WTC11 (cell line): ENCODE results near the gene EPS8L2. TPM values are rescaled to one million over a fixed set of nuclear protein-coding genes. Genes with fewer than 3 reads are reported as not detected.

Source experiments
- ATAC-seq: fragments of 200-7000 bp; cut with Tn5 transposase; 2 replicates; pipeline ENCODE4 v1.10.0; 2021; ENCODE audit warnings: mild to moderate bottlenecking, moderate library complexity
- CTCF ChIA-PET: fragments of 300-600 bp; sonication (Branson Sonifier 250); formaldehyde crosslinking; loops from one replicate; lab custom pipeline; 2021; ENCODE audit warnings: antibody characterized with exemption; lab: Charles Lee
- POLR2A ChIA-PET: fragments of 350-600 bp; sonication (Branson Sonifier 250); formaldehyde crosslinking; loops from one replicate; lab custom pipeline; 2021; ENCODE audit warnings: antibody characterized with exemption; lab: Charles Lee
- DNase-seq: peaks from one replicate; pipeline ENCODE4 v3.0.0; 2021; ENCODE audit warnings: low spot score
- H3K27ac Mint-ChIP-seq: 2 replicates; pipeline ENCODE4 v1.8.0; 2021; ENCODE audit warnings: mixed read lengths
- H3K27me3 Mint-ChIP-seq: 2 replicates; pipeline ENCODE4 v1.8.0; 2021; ENCODE audit warnings: low read depth, mild to moderate bottlenecking, moderate library complexity, mixed read lengths
- H3K36me3 Mint-ChIP-seq: 2 replicates; pipeline ENCODE4 v1.8.0; 2021; ENCODE audit warnings: mixed read lengths
- H3K4me1 Mint-ChIP-seq: 2 replicates; pipeline ENCODE4 v1.8.0; 2022; ENCODE audit warnings: mixed read lengths
- H3K4me3 Mint-ChIP-seq: 2 replicates; pipeline ENCODE4 v1.8.0; 2021; ENCODE audit warnings: mild to moderate bottlenecking, moderate library complexity, mixed read lengths
- H3K9me3 Mint-ChIP-seq: 2 replicates; pipeline ENCODE4 v1.8.0; 2021; ENCODE audit warnings: mixed read lengths
- AFF4 ChIP-seq: sonication (generic); formaldehyde crosslinking; IDR thresholded peaks from 2 replicates; pipeline ENCODE4 v1.8.1; 2023; ENCODE audit warnings: mild to moderate bottlenecking, missing genetic modification reagents, borderline replicate concordance
- ARID4B ChIP-seq: sonication (generic); formaldehyde crosslinking; IDR thresholded peaks from 2 replicates; pipeline ENCODE4 v1.8.0; 2023; ENCODE audit warnings: missing genetic modification reagents, mild to moderate bottlenecking, borderline replicate concordance
- ATF2 ChIP-seq: sonication (generic); formaldehyde crosslinking; IDR thresholded peaks from 2 replicates; pipeline ENCODE4 v1.8.1; 2022; ENCODE audit warnings: low read depth, missing genetic modification reagents, borderline replicate concordance
- CBFB ChIP-seq: sonication (generic); formaldehyde crosslinking; IDR thresholded peaks from 2 replicates; pipeline ENCODE4 v1.8.1; 2022; ENCODE audit warnings: mild to moderate bottlenecking, low read depth, missing genetic modification reagents
- MYBL2 ChIP-seq: sonication (generic); formaldehyde crosslinking; IDR thresholded peaks from 2 replicates; pipeline ENCODE4 v1.8.1; 2023; ENCODE audit warnings: mild to moderate bottlenecking, moderate library complexity, missing genetic modification reagents
- NFATC4 ChIP-seq: fragments of 250-450 bp; sonication (Bioruptor Pico); IDR thresholded peaks from 2 replicates; pipeline ENCODE4 v1.9.0; 2021; ENCODE audit warnings: mild to moderate bottlenecking
- NFYB ChIP-seq: sonication (generic); formaldehyde crosslinking; conservative IDR thresholded peaks from 2 replicates; pipeline ENCODE4 v1.8.0; 2022; ENCODE audit warnings: low read depth, missing genetic modification reagents
- TCF7 ChIP-seq: sonication (generic); formaldehyde crosslinking; IDR thresholded peaks from 2 replicates; pipeline ENCODE4 v1.8.0; 2022; ENCODE audit warnings: mild to moderate bottlenecking, low read depth, missing genetic modification reagents, moderate library complexity
- ZNF263 ChIP-seq: sonication (generic); formaldehyde crosslinking; IDR thresholded peaks from 2 replicates; pipeline ENCODE4 v1.8.1; 2022; ENCODE audit warnings: low read depth, mild to moderate bottlenecking, moderate library complexity, missing genetic modification reagents
- ZNF317 ChIP-seq: sonication (generic); formaldehyde crosslinking; IDR thresholded peaks from 2 replicates; pipeline ENCODE4 v1.8.1; 2023; ENCODE audit warnings: low read depth, mild to moderate bottlenecking, moderate library complexity, missing genetic modification reagents, borderline replicate concordance
- ZNF671 ChIP-seq: fragments of 250-450 bp; sonication (Bioruptor Pico); IDR thresholded peaks from 2 replicates; pipeline ENCODE4 v1.8.0; 2021; ENCODE audit warnings: mild to moderate bottlenecking
- total RNA-seq: library from RNA; stranded (reverse); gene quantifications from 3 replicates; pipeline ENCODE4 v1.2.3, GENCODE V29; 2021

Gene EPS8L2
- total RNA-seq, 1 experiment from 2014 or later, result 51.6 TPM

GRCh38 chr11:699116-699508 lies 6.9 kb upstream of the EPS8L2 start (continued):
- no peak for TF ChIP-seq ARID4B
- TF ChIP-seq ZNF317, result no peak
- TF ChIP-seq CBFB (CRISPR knock-in tag), result no peak

- no peak for DNase-seq
- peak overlapping the region; percentile 65; the same call in 1 of the 2 replicates for H3K27ac Mint-ChIP-seq
- ChIA-PET POLR2A (no interaction called here), CTCF (no interaction called here)
- peaks cover 14% of the 10 kb centered on the region for H3K4me1 Mint-ChIP-seq
- H3K4me3 Mint-ChIP-seq, result no peak overlapping the region
- no peak for TF ChIP-seq ZNF263 (CRISPR knock-in tag)
- no peak for TF ChIP-seq MYBL2 (CRISPR knock-in tag)
- TF ChIP-seq, all 79 proteins: peak for 0
- Mint-ChIP-seq H3K9me3 (no peaks in the 10 kb centered on the region), H3K27me3 (no peaks in the 10 kb centered on the region), H3K36me3 (0 out of 2 replicates have a peak, but pooled peaks cover 3% of the 10 kb centered on the region)
- ATAC-seq, result no peak
Observed at GRCh38 chr11:699753-700152, 6.3 kb upstream of the EPS8L2 start.

- no peak for DNase-seq
- no peak for TF ChIP-seq TCF7
- TF ChIP-seq NFATC4 (CRISPR knock-in tag), result no peak
- no peak for TF ChIP-seq ATF2 (CRISPR knock-in tag)
- no peak for TF ChIP-seq AFF4 (CRISPR knock-in tag)
- TF ChIP-seq NFYB, result no peak
- TF ChIP-seq ZNF671, result no peak
- Mint-ChIP-seq H3K4me3 (no peak overlapping the region), H3K4me1 (peaks cover 18% of the 10 kb centered on the region), H3K27ac (no peak overlapping the region), H3K36me3 (0 out of 2 replicates have a peak, but pooled peaks cover 3% of the 10 kb centered on the region), H3K27me3 (no peaks in the 10 kb centered on the region), H3K9me3 (no peaks in the 10 kb centered on the region)
- POLR2A ChIA-PET, result interaction anchor here (0.6 kb wide), 1 partner anchor 10 kb away, joined by 3 read pairs; no protein-coding TSS in a partner anchor
- CTCF ChIA-PET, result interaction anchor here (1.6 kb wide), 1 partner anchor 24 kb away, joined by 5 read pairs; no protein-coding TSS in a partner anchor
- ATAC-seq, result no peak
Observed at GRCh38 chr11:701741-702461, 4.1 kb upstream of the EPS8L2 start.
